MM.1S (cell line): ENCODE data around the gene KIAA0040.

ENCODE experiments used
- CTCF ChIP-seq: fragments of 300-600 bp; sonication (generic); IDR thresholded peaks from 2 replicates; pipeline ENCODE4 v1.5.1; 2016; ENCODE audit warnings: antibody characterized with exemption, low read length, mixed read lengths
- EZH2 ChIP-seq: fragments of 300-600 bp; sonication (generic); optimal IDR thresholded peaks from 2 replicates; pipeline ENCODE3; 2017; ENCODE audit warnings: low read depth, mild to moderate bottlenecking, antibody characterized with exemption, low read length, mixed read lengths
- EZH2phosphoT487 ChIP-seq: fragments of 300-600 bp; sonication (generic); IDR thresholded peaks from 2 replicates; pipeline ENCODE4 v1.6.1; 2018; ENCODE audit warnings: antibody characterized with exemption, low read length

- TF ChIP-seq CTCF = no peak
- TF ChIP-seq EZH2 = no peak
- no peak for TF ChIP-seq EZH2phosphoT487
These were observed 66.2 kb downstream of the KIAA0040 start for GRCh38 chr1:175126347-175126746.
